NCI-H187 (cell line): Measurements from ENCODE around the gene PLBD1.

ENCODE experiments used
- DNase-seq, 2 experiments: peaks; one replicate each; lab custom pipeline; 2025; lab: John Stamatoyannopoulos, UW

PLBD1 gene, protein sequence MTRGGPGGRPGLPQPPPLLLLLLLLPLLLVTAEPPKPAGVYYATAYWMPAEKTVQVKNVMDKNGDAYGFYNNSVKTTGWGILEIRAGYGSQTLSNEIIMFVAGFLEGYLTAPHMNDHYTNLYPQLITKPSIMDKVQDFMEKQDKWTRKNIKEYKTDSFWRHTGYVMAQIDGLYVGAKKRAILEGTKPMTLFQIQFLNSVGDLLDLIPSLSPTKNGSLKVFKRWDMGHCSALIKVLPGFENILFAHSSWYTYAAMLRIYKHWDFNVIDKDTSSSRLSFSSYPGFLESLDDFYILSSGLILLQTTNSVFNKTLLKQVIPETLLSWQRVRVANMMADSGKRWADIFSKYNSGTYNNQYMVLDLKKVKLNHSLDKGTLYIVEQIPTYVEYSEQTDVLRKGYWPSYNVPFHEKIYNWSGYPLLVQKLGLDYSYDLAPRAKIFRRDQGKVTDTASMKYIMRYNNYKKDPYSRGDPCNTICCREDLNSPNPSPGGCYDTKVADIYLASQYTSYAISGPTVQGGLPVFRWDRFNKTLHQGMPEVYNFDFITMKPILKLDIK

DNA sequence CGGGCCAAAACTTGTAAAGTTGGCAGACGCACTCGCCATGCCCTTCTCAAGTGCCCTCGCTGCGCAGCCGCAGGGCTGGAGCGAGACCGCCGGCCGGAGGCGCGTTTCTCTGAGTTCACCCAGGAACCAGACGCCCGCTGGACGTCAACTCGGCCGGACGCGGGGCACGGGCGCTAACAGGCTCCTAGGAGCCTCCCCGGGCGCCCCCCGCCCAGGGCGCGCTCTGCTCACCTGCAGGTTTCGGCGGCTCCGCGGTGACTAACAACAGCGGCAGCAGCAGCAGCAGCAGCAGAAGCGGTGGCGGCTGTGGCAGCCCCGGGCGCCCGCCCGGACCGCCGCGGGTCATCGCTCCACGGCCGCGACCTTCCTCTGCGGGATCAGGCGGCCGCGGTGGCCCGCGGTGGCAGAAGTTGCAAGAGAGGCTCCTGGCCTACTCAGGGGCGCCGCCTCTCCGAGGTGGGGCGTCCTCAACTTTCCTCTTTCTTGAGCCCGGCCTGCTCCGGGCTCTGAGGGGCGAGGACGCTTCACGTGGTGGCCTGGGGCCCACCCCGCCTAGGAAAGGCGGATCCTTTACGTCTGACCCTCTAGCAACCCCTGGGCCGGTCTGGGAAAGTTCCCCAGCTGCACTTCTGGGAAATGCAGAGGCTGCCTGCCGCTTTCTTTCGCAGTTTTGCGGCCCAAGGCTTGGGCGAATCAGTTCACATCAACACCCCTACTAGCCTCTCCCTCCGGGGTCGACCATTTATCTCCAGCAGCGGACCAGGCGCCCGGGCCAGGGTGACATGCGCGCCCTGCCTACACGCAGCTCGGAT lies at the start of gene PLBD1:
Gene PLBD1, minus strand, starts transcription at position 533 of the 812 bp plus-strand sequence. Its CDS starts 187 bp downstream, at position 346.
- no peak for DNase-seq

DNA sequence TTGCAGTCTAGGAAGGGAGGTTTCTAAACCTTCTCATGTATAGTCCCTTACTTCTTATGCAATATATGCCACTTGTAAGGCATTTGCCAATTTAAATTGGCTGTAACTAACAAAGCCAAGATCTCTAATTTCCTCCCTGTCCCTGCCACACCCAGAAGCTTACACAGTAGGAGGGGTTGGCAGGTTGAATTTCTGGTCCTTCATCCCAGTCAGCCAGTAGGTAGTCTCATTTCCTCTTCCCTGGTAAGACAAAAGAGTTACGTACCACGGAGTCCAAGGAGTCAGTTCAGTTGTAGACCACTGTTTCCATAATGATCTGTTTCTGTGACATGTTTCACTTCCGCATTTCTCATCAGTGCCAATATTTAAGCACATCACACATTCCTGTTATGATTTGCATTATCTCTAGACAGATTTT lies 47.0 kb upstream of the PLBD1 start:
- no peak for DNase-seq

DNA sequence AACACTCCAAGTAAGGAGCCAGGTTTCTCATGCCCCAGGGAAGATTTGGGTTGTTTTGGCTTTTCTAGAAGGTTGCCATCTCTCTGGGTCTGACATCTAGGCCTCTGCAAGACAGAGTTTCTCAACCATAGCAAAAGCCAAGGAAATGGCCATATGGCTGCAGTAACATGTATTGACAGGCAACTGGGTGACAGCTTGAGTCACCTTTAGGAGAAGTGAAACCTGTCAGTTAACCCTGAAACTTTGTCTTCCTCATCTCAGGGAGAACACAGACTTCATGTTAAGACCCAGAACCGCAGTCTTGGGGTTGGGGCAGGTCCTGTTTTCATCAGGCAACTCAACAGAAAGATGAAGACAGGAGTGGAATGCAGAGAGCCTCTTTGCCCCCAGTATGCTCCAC lies 46.0 kb upstream of the PLBD1 start:
- DNase-seq = no peak

DNA sequence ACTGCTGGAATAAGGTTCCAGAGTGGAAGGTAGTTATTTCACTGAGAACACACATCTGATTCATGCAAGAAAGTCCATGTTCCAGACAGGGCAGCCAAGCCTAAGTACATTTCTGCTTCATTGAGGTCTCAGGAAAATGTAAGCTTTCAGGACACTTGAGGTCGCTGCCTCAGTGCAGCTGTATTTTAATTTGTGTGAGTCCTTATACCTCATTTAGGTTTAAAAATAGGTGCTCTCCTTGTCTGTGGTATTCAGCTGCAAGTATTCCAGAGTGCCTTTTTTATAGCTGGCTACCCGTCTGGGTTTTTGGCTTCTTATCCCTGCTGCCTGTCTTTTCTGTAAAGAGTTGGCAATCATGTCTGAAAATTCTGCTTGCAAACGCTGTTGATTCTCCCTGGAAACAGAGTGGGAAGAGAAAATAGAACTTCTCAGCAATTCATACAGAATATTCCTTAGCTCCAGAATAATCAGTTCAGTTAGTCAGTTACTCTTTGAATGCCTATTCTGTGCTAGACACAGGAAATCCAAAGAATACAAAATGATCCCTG lies 45.3 kb upstream of the PLBD1 start:
- DNase-seq = peak; percentile 23 to 34

DNA sequence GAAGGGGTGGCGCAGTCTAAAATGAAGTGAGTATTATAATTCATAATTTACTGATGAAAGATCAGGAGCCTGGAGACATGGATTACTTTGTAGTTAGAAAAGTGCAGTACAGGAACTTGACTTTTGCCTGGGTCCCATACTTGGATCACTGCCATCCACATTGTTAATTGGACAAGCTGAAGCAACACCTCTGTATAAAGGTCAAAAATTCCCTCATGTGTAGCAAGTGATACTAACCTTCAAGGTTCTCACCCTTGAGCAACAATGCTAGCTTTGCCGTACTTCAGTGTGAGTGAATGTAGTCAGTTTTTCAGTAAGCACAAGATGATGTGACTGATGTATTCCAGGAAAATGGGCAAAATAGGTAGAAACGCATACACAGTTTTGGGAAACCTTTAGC lies 44.6 kb upstream of the PLBD1 start:
- DNase-seq = no peak

DNA sequence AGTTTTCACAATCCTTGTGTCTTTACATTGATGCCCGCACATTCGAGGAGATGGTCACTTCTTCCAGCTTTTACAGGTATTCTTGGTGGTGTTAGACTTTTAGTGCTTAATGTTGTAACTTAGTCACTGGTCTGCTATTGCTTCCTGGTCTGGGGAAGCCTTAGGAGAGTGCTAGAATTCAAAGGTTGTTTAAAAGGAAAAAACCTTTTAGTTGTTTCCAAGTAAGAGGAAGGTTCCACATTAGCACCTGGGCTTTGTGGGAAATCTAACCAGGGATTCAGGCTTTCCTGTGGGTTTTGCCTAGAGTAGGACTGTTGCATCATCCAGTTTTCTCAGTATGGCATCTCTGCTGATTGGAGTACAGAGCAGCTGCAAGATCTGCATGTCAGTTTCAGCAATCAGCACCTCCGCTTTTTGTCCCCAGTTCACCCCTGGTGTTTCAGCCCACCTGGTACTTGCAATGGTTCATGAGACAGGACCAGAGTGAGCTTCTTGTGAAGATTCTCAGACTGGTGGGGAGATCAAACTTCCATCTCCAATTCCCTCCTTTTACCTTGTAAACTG lies 44.0 kb upstream of the PLBD1 start:
- no peak for DNase-seq

DNA sequence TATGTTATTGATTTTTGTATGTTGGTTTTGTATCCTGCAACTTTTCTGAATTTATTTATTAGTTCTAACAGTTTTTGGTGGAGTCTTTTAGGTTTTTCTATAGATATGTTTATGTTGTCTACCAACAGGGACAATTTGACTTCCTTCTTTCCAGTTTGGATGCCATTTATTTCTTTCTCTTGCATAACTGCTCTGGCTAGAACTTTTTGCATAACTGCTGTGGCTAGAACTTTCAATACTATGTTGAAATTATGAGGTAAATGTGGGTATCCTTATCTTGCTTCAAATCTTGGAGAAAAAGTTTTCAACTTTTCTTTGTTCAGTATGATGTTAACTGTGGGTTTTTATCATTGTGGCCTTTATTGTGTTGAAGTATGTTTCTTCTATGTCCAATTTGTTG lies 39.9 kb upstream of the PLBD1 start:
- DNase-seq = no peak

DNA sequence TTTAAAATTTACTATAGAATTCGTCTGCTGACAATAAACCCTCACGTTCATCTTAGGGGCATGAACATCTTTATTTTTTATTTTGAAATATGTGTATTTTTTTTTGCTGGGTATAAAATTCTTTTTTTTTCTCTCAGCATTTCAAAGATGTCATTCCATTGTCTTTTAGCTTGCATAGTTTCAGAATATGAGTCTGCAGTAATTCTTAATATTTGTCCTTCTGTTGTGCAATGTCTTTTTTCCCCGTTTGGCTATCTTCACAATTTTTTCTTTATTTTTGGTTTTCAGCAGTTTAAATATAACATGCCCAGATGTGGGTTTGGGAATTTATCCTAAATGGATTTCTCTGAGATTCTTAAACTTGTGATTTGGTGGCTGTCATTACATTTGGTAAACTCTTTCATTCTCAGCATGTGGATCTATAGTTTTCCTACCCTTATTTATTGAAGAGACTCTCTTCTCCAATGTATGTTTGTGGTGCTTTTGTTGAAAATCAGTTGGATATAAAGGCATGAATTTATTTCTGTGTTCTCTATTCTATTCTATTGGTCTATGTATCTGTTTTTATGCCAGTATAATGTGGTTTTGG lies 37.8 kb upstream of the PLBD1 start:
- DNase-seq = no peak

DNA sequence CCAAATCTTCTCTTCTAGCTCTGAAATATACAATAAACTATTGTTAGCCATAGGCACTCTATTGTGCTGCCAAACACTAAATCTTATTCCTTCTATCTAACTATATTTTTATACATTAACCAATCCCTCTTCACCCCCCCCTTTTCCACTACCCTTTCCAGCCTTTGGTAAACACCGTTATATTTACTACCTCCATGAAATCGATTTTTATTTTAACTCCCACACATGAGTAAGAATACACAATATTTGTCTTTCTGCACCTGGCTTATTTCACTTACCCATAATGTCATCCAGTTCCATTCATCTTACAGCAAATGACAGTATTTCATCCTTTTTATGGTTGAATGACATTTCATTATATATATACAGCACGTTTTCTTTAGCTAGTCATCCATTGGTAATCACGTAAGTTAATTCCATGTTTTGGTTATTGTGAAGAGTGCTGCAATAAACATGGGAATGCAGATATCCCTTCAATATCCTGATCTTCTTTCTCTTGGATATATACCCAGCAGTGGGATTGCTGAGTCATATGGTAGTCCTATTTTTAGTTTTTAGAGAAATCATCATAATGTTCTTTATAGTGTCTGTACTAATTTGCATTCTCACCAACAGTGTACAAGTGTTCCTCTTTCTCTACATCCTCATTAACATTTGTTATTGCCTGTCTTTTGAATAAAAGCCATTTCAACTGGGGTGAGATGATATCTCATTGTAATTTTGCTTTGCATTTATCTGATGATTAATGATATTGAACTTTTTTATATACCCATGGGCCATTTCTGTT lies 34.2 kb upstream of the PLBD1 start:
- DNase-seq = no peak

DNA sequence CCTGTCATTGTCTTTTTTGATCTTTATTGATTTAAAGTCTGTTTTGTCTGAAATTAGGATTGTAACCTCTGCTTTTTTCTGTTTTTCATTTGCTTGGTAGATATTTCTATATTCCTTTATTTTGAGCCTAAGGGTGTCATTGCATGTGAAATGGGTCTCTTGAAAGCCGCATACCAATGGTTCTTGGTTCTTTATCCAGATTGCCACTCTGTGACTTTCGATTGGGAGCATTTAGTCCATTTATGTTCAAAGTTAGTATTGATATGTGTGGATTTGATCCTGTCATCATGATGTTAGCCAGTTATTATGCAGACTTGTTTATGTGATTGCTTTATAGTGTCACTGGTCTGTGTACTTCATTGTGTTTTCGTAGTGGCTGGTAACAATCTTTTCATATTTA lies 29.8 kb upstream of the PLBD1 start:
- no peak for DNase-seq

DNA sequence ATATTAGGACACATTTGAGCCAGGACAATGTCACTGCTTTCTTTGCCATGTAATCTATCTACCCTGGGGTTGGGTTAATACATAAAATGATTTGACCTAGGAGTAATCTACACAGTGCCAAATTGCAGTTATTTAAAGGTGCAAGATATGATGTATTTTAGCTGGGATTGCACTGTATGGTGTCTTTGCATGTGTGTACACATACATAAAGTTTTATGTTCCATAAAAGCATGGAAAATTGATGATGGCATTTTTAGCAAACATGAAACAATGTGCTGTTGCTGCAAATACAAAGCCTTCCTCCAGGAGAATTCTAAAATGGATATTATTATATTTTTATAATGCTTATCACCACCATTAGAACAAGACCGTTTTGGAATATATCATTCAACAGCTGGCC lies 24.0 kb upstream of the PLBD1 start:
- DNase-seq = no peak

DNA sequence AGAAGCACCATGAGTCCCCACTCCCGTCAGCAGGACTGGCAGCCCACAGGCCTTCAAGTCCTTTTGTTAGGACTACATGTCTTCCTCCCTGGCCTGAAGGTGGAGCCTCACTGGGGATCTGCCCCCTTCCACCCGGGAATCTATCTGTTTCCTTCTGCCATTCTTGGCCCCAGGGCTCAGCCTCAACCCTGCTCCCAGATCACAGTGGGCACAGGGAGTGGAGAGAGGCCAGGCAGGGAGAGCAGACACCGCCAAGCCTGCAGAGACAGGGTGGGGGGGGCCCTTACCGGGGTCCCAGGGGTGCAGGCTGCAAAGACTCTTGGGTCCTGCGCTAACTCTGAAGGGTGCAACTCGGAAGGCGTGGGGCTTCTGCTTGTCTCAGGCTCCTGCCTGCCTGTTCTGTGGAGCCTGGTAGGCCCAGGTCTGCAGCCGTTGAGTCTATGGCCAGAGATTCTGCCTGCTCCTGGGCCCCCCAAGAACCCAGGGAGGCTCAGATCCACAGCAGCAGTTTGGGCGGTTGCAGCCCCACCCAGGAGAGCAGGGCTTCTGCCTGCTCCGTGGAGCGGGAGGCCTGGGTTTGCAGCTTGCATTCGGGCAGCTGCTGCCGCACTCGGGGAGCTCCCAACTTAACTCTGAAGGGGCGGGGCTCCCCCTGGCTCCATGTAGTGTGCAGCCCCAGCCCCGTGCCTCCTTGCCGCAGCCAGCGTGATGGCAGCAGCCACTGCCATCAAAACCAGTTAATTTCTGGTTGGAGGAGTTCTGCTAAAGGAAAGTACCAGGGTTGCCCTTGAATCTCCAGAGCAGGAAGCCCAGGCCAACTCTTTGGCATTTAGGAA lies 21.7 kb upstream of the PLBD1 start:
- DNase-seq = no peak

DNA sequence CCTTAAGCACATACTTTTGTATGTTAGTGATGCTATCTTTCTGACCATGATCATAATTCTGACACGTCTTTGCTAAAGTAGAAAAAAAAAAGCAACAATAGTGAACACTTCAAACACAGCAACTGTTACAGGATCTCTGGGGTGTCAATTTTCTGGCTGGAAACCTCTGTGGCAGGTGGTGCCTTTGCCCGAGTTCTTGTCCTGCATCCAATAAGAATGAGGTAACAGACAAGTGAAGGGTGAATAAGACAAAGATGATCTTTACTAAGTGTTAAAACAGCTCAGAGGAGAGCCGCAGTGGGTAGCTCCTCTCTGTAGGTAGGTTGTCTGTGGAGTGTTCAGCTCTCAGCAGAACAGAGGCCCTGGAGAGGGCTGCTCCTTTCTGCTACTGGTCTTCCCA lies 20.9 kb upstream of the PLBD1 start:
- no peak for DNase-seq

DNA sequence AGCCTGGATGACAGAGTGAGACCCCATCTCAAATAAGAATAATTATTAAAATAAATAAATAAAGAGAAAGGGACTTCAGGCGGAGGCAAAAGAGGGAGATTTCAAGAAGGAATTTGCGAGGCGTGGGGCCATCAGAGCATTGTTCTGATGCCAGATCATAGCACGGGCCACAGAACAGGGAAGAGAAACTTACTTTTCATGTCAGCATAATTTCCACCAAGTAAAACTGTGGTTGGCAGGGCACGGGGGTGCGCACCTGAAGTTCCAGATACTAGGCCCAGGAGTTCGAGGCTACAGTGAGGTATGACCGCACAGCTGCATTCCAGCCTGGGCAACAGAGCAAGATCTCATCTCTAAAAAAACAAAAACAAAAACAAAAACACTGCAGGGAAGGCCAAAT lies 11.0 kb upstream of the PLBD1 start:
- DNase-seq = no peak

DNA sequence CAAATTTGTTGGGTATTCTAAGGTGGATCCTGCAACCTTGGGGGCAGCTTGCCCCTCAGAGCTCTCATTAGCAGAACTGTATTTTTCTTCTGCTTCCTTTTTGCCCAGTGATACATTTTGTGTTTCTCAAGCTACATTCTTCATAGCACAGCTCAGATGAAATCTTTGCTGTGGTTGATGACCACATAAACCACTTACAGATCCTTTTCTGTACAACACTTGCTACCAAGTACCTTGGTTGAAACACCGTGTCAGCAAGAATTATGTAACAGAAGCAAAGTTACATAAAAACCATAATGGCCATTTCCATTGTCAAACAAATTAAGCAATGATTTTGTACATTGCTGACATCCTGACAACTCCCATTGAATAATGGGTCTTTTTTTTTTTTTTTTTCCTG lies 9.7 kb upstream of the PLBD1 start:
- DNase-seq = no peak

DNA sequence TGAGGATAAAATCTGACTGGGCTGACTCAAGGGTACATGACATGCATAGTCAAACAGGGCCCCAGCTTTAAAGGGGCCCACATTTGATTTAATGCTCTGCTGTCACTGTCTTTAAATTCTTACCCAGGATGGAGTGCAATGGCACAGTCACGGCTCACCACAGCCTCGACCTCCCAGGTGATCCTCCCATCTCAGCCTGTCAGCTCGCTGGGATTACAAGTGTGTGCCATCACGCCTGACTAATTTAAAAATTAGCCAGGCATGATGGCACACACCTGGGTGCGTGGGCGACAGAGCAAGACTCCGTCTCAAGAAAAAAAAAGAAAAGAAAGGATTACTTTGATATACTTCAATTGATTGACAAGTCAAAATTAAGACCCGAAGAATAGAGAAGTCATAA lies 9.2 kb upstream of the PLBD1 start:
- DNase-seq = no peak

DNA sequence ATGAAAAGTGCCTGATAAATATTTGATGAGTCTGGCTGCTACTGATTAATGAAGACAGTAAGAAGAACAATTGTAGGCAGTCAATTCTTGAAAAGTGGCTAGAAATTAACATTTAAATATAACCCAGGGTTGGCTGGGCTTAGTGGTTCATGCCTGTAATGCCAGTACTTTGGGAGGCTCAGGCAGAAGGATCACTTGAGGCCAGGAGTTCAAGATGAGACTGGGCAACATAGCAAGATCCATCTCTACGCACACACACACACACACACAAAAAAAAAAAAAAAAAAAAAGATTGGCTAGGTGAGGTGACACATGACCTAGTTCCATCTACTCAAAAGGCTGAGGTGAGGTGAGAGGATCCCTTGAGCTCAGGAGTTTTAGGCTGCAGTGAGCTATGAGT lies 7.9 kb upstream of the PLBD1 start:
- DNase-seq = no peak

DNA sequence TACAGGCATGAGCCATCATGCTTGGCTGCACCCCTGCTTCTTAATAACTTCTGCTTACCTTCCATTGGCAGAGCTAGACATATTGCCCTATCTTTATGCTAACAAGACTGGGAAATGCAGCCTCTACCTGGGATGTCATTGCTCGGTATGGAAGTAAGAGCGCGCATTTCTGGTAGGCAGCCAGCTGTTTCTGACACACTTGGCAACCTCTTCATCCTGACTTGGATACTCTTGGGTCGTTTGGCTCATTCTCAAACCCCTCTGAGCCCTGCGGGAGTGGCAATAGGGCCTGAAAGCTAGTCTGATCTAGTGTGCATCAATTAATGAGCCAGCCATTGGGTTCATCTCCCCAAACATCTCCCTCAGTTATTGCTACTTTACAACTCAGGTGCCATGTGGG lies 5.4 kb upstream of the PLBD1 start:
- DNase-seq = no peak

DNA sequence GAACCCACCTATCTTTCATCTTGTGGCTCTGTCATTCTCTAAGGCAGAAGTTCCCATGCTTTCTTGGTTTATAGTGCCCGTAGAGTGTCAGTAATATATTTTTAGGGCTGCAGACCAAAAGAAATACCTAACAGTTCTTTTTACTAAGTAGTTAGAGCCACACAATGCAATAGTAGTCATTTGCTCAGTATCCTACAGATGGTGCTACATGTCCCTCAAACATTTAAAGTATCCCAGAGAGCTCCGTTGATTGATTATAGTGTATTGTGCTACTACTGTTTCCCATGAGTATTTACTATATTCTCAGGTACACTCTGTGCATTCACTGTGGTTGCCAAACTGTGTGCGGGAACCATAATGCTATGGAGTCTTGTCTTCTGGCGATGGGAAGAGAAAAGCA lies 4.7 kb upstream of the PLBD1 start:
- DNase-seq = no peak

DNA sequence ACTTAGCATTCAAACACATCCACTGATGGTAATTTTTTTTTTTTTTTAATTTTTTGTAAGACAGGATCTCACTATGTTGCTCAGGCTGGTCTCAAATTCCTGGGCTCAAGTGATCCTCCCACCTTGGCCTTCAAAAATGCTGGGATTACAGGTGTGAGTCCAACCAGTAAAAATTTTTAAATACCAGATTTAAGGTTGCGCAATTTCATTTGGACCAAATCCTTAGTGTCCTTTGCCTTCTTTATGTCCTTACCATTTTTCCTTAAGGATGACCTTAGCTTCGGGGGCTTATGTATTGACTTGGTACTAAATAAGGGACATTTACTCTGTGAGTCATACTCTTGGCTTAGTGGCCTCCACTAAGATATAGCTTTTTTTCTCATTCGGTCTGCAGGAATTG lies 4.1 kb upstream of the PLBD1 start:
- DNase-seq = no peak
